K562 (cell line): ENCODE results near the gene SNCA. TPM values are rescaled to one million over a fixed set of nuclear protein-coding genes. Genes with fewer than 3 reads are reported as not detected.

Experiments
- ATAC-seq: fragments of 200-7000 bp; cut with Tn5 transposase; 3 replicates; pipeline ENCODE4 v1.9.1; 2020; ENCODE audit warnings: moderate library complexity
- BruUV-seq: library from RNA; stranded (reverse); fragments of 400-500 nt; replicated peaks from 2 replicates; lab custom pipeline; 2021; lab: Mats Ljungman, UMichigan
- CTCF ChIA-PET: fragments of 300-600 bp; formaldehyde crosslinking; extraction: SDS; loops from one replicate; lab custom pipeline; 2021; ENCODE audit warnings: low intra/inter-chr PET ratio; lab: Yijun Ruan, JAX
- POLR2A ChIA-PET: fragments of 300-600, 350-650 bp; sonication (Branson Sonifier 250); formaldehyde crosslinking; extraction: SDS; loops from one replicate; lab custom pipeline; 2021; ENCODE audit warnings: antibody characterized with exemption, inconsistent platforms; lab: Yijun Ruan, JAX
- DNase-seq, 4 experiments: peaks; one replicate each; pipeline versions ENCODE4 v3.0.0 to v3.0.0-alpha.2; 2011 to 2018; ENCODE audit warnings: low spot score in 3 of 4, mixed read lengths in 3 of 4; ENCODE audit errors: extremely low read depth in 1 of 4
- FAIRE-seq: peaks from 2 replicates; lab custom pipeline; 2011; peaks lifted over from hg19 to GRCh38; lab: Jason Lieb, UNC
- H2AFZ ChIP-seq: 2 replicates; pipeline ENCODE4 v1.6.0; 2011; ENCODE audit warnings: low read depth, low read length, control low read depth, inconsistent platforms
- H3K27ac ChIP-seq: fragments of 200-600 bp; 3 replicates; pipeline ENCODE4 v1.8.0; 2011; ENCODE audit warnings: low read depth, mild to moderate bottlenecking, control low read depth, inconsistent platforms, low read length, moderate library complexity, mixed read lengths; ENCODE audit errors: extremely low read depth
- H3K27me3 ChIP-seq, 2 experiments: fragments of 300-600 bp in 1 of 2; 2 replicates in 1 of 2; 3 replicates in 1 of 2; pipeline versions ENCODE4 v1.6.0 to v1.8.0; 2011; ENCODE audit warnings: inconsistent platforms in 2 of 2, low read length in 2 of 2, mild to moderate bottlenecking in 1 of 2, mixed read lengths in 1 of 2, moderate library complexity in 1 of 2; ENCODE audit not compliant: control insufficient read depth in 2 of 2, insufficient read depth in 2 of 2
- H3K36me3 ChIP-seq: fragments of 300-600 bp; 3 replicates; pipeline ENCODE4 v1.8.0; 2011; ENCODE audit warnings: mild to moderate bottlenecking, low read length, inconsistent platforms; ENCODE audit not compliant: control insufficient read depth, insufficient read depth
- H3K4me1 ChIP-seq, 2 experiments: fragments of 200-600 bp in 1 of 2; replicated peaks in 1 of 2; 2 replicates in 1 of 2; 3 replicates in 1 of 2; pipeline versions ENCODE4 v1.5.1 to v1.8.0; 2011; ENCODE audit warnings: inconsistent platforms in 2 of 2, low read length in 2 of 2, mild to moderate bottlenecking in 1 of 2, mixed read lengths in 1 of 2, moderate library complexity in 1 of 2; ENCODE audit not compliant: control insufficient read depth in 2 of 2, insufficient read depth in 2 of 2
- H3K4me2 ChIP-seq: 2 replicates; pipeline ENCODE4 v1.6.1; 2011; ENCODE audit warnings: low read length, control low read depth, inconsistent platforms, mixed read lengths; ENCODE audit not compliant: insufficient read depth
- H3K4me3 ChIP-seq: fragments of 200-600 bp; sonication (generic), shearing (Covaris generic); 2 replicates; pipeline ENCODE4 v1.5.1; 2016; ENCODE audit warnings: control low read depth, inconsistent platforms
- H3K79me2 ChIP-seq: fragments of 200-600 bp; 3 replicates; pipeline ENCODE4 v1.8.0; 2011; ENCODE audit warnings: low read length, inconsistent platforms; ENCODE audit not compliant: control insufficient read depth, insufficient read depth
- H3K9ac ChIP-seq, 2 experiments: 2 replicates each; pipeline versions ENCODE4 v1.6.0 to v1.6.1; 2011; ENCODE audit warnings: low read depth in 2 of 2, low read length in 2 of 2, control low read depth in 1 of 2, inconsistent platforms in 1 of 2, mild to moderate bottlenecking in 1 of 2, mixed read lengths in 1 of 2; ENCODE audit not compliant: insufficient read depth in 1 of 2
- H3K9me1 ChIP-seq: one replicate; pipeline ENCODE4 v1.6.0; 2011; ENCODE audit warnings: inconsistent platforms, mild to moderate bottlenecking, low read length, moderate library complexity; ENCODE audit not compliant: control insufficient read depth, insufficient read depth
- H3K9me3 ChIP-seq: replicated peaks from 2 replicates; pipeline ENCODE4 v1.5.1; 2011; ENCODE audit warnings: low read depth, low read length, inconsistent platforms; ENCODE audit not compliant: control insufficient read depth, insufficient read depth
- H4K20me1 ChIP-seq: replicated peaks from 2 replicates; pipeline ENCODE4 v1.6.1; 2011; ENCODE audit warnings: low read length, inconsistent platforms, mixed read lengths; ENCODE audit not compliant: control insufficient read depth, insufficient read depth
- ARID2 ChIP-seq: fragments of 450-650 bp; IDR thresholded peaks from 2 replicates; pipeline ENCODE4 v1.6.1; 2017; ENCODE audit warnings: antibody characterized with exemption, mild to moderate bottlenecking
- ATF1 ChIP-seq, 2 experiments: fragments of 450-650 bp in 1 of 2; IDR thresholded peaks; 2 replicates each; pipeline ENCODE4 v1.6.1; 2016; ENCODE audit warnings: missing compliant biosample characterization in 1 of 2, missing genetic modification characterization in 1 of 2
- CHCHD3 ChIP-seq: fragments of 250-450 bp; sonication (Bioruptor Pico); IDR thresholded peaks from 2 replicates; pipeline ENCODE4 v2.1.2; 2022; ENCODE audit warnings: mild to moderate bottlenecking
- COPS2 ChIP-seq: fragments of 450-650 bp; conservative IDR thresholded peaks from 2 replicates; pipeline ENCODE4 v1.6.1; 2016; ENCODE audit warnings: mild to moderate bottlenecking, moderate library complexity
- FOXA3 ChIP-seq, 2 experiments: fragments of 450-650 bp in 1 of 2; sonication (generic) in 1 of 2; formaldehyde crosslinking; IDR thresholded peaks in 1 of 2; conservative IDR thresholded peaks in 1 of 2; 2 replicates each; pipeline versions ENCODE4 v1.4.0 to v1.8.0; 2020 to 2022; ENCODE audit warnings: mild to moderate bottlenecking in 2 of 2, missing genetic modification reagents in 1 of 2
- HDAC1 ChIP-seq, 2 experiments: fragments of 450-650 bp; IDR thresholded peaks; 2 replicates each; pipeline ENCODE4 v1.6.1; 2016 to 2017; ENCODE audit warnings: inconsistent platforms in 1 of 2, mild to moderate bottlenecking in 1 of 2, moderate library complexity in 1 of 2
- NELFE ChIP-seq: IDR thresholded peaks from 2 replicates; pipeline ENCODE4 v1.6.1; 2011; ENCODE audit warnings: mild to moderate bottlenecking; ENCODE audit not compliant: insufficient read depth, insufficient read length
- POLR2G ChIP-seq: fragments of 200-400 bp; formaldehyde crosslinking; IDR thresholded peaks from 2 replicates; pipeline ENCODE4 v1.6.1; 2017; ENCODE audit warnings: low read depth, mild to moderate bottlenecking, antibody characterized with exemption, low read length, moderate library complexity
- PTBP1 ChIP-seq: fragments of 200-400 bp; formaldehyde crosslinking; IDR thresholded peaks from 2 replicates; pipeline ENCODE4 v1.6.1; 2017; ENCODE audit warnings: low read depth, low read length
- TBL1XR1 ChIP-seq, 2 experiments: IDR thresholded peaks; 2 replicates each; pipeline ENCODE4 v1.6.1; 2012; ENCODE audit warnings: improper control_type of control experiment in 2 of 2, low read length in 2 of 2, mild to moderate bottlenecking in 1 of 2
- ZC3H8 ChIP-seq: fragments of 450-650 bp; IDR thresholded peaks from 2 replicates; pipeline ENCODE4 v1.6.1; 2017
- ZNF347 ChIP-seq: fragments of 450-650 bp; formaldehyde crosslinking; IDR thresholded peaks from 2 replicates; pipeline ENCODE4 v1.4.0; 2020; ENCODE audit warnings: low read depth, mild to moderate bottlenecking, moderate library complexity
- ZNF589 ChIP-seq: fragments of 200-800 bp; sonication (Bioruptor generic); IDR thresholded peaks from 2 replicates; pipeline ENCODE4 v1.6.1; 2016; ENCODE audit warnings: low read depth, missing genetic modification characterization, missing compliant biosample characterization
- ZNF695 ChIP-seq: fragments of 450-650 bp; formaldehyde crosslinking; IDR thresholded peaks from 2 replicates; pipeline ENCODE4 v1.4.0; 2020; ENCODE audit warnings: mild to moderate bottlenecking, moderate library complexity
- ZNF717 ChIP-seq: fragments of 250-450 bp; sonication (Bioruptor Pico); IDR thresholded peaks from 2 replicates; pipeline ENCODE4 v1.5.0; 2021
- WGBS: fragments of 100-300 bp; shearing (Covaris generic); methylation state at CpG from one replicate; pipeline ENCODE4 v1.1.6; 2016; ENCODE audit warnings: low coverage, mixed read lengths; ENCODE audit not compliant: insufficient coverage; ENCODE audit errors: missing lambda C conversion rate; 5-methylcytosine and 5-hydroxymethylcytosine counted together
- in situ Hi-C: fragments of 300-500 bp; cut with MboI; formaldehyde crosslinking; loops from 4 replicates; pipeline ENCODE4 v1.15.0; 2018; ENCODE audit warnings: inconsistent platforms, mixed read lengths
- intact Hi-C: fragments of 100-400 bp; cut with micrococcal nuclease; formaldehyde crosslinking; loops from 2 replicates; pipeline ENCODE4 v1.14.2; 2022
- polyA plus RNA-seq, 8 experiments: library from polyadenylated mRNA; depleted of rRNA in 4 of 8; stranded (reverse) in 5 of 8; unstranded in 3 of 8; fragments of >200 nt; fragmentation: Nextera tagmentation in 2 of 8; fragmentation: Illumina TruSeq in 1 of 8; extraction: Ambion mirVana in 2 of 8; extraction: Trizol in 1 of 8; gene quantifications; 2 replicates each; pipeline versions ENCODE4 v1.2.1 to v1.2.3, GENCODE V29; 2011 to 2014; ENCODE audit warnings: inconsistent platforms in 1 of 8, missing spikeins in 1 of 8
- total RNA-seq, 7 experiments: library from RNA; depleted of rRNA in 6 of 7; stranded (reverse); fragments of >200 nt in 6 of 7; fragmentation: Illumina TruSeq in 2 of 7; extraction: Trizol in 2 of 7; gene quantifications; 2 replicates each; pipeline versions ENCODE4 v1.2.1 to v1.2.3, GENCODE V29; 2011 to 2021; ENCODE audit warnings: low replicate concordance in 1 of 7
- TF ChIP-seq, protein P1 (sequence below): fragments of 450-650 bp; IDR thresholded peaks from 2 replicates; pipeline ENCODE4 v1.6.1; 2014; ENCODE audit warnings: low read depth, mild to moderate bottlenecking, moderate library complexity, borderline replicate concordance
- TF ChIP-seq, protein P2 (sequence below): fragments of 250-450 bp; sonication (Bioruptor Pico); IDR thresholded peaks from 2 replicates; pipeline ENCODE4 v1.8.0; 2022; ENCODE audit warnings: moderate library complexity, mild to moderate bottlenecking, inconsistent platforms
- TF ChIP-seq, protein P3 (sequence below): fragments of 250-450 bp; sonication (Bioruptor Pico); IDR thresholded peaks from 2 replicates; pipeline ENCODE4 v1.8.0; 2022; ENCODE audit warnings: inconsistent platforms

SNCA gene
- total and polyA plus RNA-seq, 9 of the 15 experiments (the other 6 are each of a cell fraction or from before 2014, with no cell fraction given): 1.7 to 12.6 (median 3.6) TPM

DNA sequence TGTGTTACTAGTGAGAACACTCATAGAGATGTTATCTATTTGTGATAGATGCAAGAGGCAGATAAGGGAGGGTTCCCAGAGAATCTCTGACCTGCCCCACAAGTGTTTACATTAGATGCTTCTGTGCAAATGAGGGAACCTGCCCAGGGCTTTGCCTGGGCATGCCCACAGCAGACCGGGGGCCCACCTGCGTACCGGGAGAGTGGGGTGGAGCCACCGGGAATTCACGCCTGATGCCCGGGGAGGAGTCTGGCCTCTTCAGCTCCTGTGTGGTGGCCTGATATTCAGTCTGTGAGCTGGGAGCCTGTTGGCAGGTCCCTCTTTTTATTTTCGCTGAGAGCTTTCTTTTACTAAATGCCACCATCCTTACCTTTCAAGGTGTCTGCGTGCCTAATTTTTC is 155.7 kb downstream of the SNCA start (continued):
- TF ChIP-seq HDAC1 (IDR thresholded peaks at IDR 0.05) (no peak), ARID2 (no peak), COPS2 (no peak)
- TF ChIP-seq, protein P1, sequence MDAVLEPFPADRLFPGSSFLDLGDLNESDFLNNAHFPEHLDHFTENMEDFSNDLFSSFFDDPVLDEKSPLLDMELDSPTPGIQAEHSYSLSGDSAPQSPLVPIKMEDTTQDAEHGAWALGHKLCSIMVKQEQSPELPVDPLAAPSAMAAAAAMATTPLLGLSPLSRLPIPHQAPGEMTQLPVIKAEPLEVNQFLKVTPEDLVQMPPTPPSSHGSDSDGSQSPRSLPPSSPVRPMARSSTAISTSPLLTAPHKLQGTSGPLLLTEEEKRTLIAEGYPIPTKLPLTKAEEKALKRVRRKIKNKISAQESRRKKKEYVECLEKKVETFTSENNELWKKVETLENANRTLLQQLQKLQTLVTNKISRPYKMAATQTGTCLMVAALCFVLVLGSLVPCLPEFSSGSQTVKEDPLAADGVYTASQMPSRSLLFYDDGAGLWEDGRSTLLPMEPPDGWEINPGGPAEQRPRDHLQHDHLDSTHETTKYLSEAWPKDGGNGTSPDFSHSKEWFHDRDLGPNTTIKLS: no peak

DNA sequence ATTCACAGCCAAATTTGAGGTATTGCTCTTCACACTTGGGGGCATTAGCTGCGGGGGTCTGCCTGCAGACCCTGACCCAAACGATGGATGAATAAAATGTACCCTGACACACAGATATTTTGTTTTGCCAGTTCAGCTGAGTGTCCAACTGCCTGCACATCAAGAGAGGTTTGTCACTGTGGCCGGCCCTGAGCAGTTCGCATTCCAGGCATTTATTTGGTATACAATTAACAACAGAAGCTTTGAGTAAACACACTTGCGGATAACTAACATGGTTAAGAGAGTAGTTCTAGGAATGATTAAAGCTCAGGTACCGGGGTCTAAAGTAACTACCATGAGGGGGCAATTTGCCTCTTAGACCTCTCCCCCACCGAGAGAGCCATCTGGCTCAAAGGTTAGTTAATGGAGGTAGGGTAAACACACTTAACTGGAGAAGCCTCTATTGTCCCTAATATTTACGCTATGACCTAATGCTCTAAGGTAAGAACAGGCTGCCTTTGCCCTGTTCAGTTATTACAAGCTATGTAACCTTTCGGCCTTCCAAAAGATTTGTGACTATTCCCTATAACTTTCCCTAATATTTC is 162.0 kb downstream of the SNCA start:
- DNase-seq: no peak
- CTCF ChIA-PET: no interaction called here
- Histone ChIP-seq H3K9ac (no peak overlapping the region), H4K20me1 (no peaks in the 10 kb centered on the region), H2AFZ (no peak overlapping the region), H3K4me3 (no peak overlapping the region), H3K9me3 (no peaks in the 10 kb centered on the region), H3K9me1 (no peaks in the 10 kb centered on the region), H3K27ac (no peak overlapping the region), H3K36me3 (no peaks in the 10 kb centered on the region), H3K4me1 (no peaks in the 10 kb centered on the region), H3K4me2 (no peak overlapping the region), H3K79me2 (no peaks in the 10 kb centered on the region), H3K27me3 (no peaks in the 10 kb centered on the region)
- intact Hi-C loops (no loop called here), in situ Hi-C loops (no loop called here)
- 0% methylated on average over 8 of the region's 9 CpGs for WGBS
- POLR2A ChIA-PET: no interaction called here
- no peak for ATAC-seq
- BruUV-seq: no TSS peak
- no peak for FAIRE-seq
- TF ChIP-seq TBL1XR1 (IDR thresholded peaks at IDR 0.05; ENCODE audit: low read length in 2 of 2): no peak
- no peak for TF ChIP-seq ATF1 (CRISPR knock-in tag; IDR thresholded peaks at IDR 0.05)
- no peak for TF ChIP-seq ATF1 (tag; IDR thresholded peaks at IDR 0.05)
- no peak for TF ChIP-seq CHCHD3 (CRISPR knock-in tag)
- no peak for TF ChIP-seq ZNF589
- no peak for TF ChIP-seq POLR2G
- TF ChIP-seq, protein P2, sequence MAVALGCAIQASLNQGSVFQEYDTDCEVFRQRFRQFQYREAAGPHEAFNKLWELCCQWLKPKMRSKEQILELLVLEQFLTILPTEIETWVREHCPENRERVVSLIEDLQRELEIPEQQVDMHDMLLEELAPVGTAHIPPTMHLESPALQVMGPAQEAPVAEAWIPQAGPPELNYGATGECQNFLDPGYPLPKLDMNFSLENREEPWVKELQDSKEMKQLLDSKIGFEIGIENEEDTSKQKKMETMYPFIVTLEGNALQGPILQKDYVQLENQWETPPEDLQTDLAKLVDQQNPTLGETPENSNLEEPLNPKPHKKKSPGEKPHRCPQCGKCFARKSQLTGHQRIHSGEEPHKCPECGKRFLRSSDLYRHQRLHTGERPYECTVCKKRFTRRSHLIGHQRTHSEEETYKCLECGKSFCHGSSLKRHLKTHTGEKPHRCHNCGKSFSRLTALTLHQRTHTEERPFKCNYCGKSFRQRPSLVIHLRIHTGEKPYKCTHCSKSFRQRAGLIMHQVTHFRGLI (CRISPR knock-in tag): no peak
- TF ChIP-seq PTBP1: no peak
- no peak for TF ChIP-seq ZNF695
- no peak for TF ChIP-seq ZNF347 (CRISPR knock-in tag)
- TF ChIP-seq NELFE: no peak
- TF ChIP-seq, protein P3, sequence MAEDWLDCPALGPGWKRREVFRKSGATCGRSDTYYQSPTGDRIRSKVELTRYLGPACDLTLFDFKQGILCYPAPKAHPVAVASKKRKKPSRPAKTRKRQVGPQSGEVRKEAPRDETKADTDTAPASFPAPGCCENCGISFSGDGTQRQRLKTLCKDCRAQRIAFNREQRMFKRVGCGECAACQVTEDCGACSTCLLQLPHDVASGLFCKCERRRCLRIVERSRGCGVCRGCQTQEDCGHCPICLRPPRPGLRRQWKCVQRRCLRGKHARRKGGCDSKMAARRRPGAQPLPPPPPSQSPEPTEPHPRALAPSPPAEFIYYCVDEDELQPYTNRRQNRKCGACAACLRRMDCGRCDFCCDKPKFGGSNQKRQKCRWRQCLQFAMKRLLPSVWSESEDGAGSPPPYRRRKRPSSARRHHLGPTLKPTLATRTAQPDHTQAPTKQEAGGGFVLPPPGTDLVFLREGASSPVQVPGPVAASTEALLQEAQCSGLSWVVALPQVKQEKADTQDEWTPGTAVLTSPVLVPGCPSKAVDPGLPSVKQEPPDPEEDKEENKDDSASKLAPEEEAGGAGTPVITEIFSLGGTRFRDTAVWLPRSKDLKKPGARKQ: no peak
- no peak for TF ChIP-seq ZC3H8
- TF ChIP-seq ZNF717 (CRISPR knock-in tag): no peak
- TF ChIP-seq FOXA3 (CRISPR knock-in tag; conservative IDR thresholded peaks at IDR 0.05 in 1 of 2, IDR thresholded peaks at IDR 0.05 in 1 of 2): no peak
